Heart right ventricle (tissue), 16 donors: ENCODE results near the gene NTRK1. TPM values are rescaled to one million over a fixed set of nuclear protein-coding genes. Genes with fewer than 3 reads are reported as not detected.

Source experiments
- ATAC-seq, 8 donors: fragments of 200-7000 bp; cut with Tn5 transposase; one replicate each; pipeline ENCODE4 v1.9.1; 2020; ENCODE audit warnings: mild to moderate bottlenecking in 8 of 8, moderate library complexity in 8 of 8, moderate number of reproducible peaks in 1 of 8
- DNase-seq, 2 donors: peaks; one replicate each; pipeline ENCODE4 v3.0.0-alpha.2; 2020
- H3K27ac ChIP-seq, 10 donors: fragments of 200-600 bp; sonication (generic) in 2 of 10; one replicate each; pipeline versions ENCODE4 v1.5.0 to v1.8.0; 2020 to 2022; ENCODE audit warnings: mild to moderate bottlenecking in 3 of 10
- H3K27me3 ChIP-seq, 7 donors: fragments of 200-600 bp; one replicate each; pipeline ENCODE4 v1.8.0; 2021 to 2022; ENCODE audit warnings: mild to moderate bottlenecking in 2 of 7
- H3K36me3 ChIP-seq, 9 donors: fragments of 200-600 bp; sonication (generic) in 1 of 9; one replicate each; pipeline versions ENCODE4 v1.5.0 to v1.8.0; 2020 to 2022; ENCODE audit warnings: mild to moderate bottlenecking in 2 of 9
- H3K4me1 ChIP-seq, 9 donors: fragments of 200-600 bp; sonication (generic) in 1 of 9; one replicate each; pipeline versions ENCODE4 v1.5.0 to v1.8.0; 2020 to 2022; ENCODE audit warnings: mild to moderate bottlenecking in 4 of 9
- H3K4me3 ChIP-seq, 10 donors: fragments of 200-600 bp; sonication (generic) in 2 of 10; one replicate each; pipeline versions ENCODE4 v1.5.0 to v1.8.0; 2020 to 2022; ENCODE audit warnings: mild to moderate bottlenecking in 7 of 10, moderate library complexity in 2 of 10
- H3K9me3 ChIP-seq, 11 donors: fragments of 200-600 bp in 10 of 11; sonication (generic) in 2 of 11; one replicate each; pipeline versions ENCODE4 v1.5.0 to v1.8.0; 2013 to 2022; ENCODE audit warnings: mild to moderate bottlenecking in 2 of 11, control low read depth in 1 of 11, moderate library complexity in 1 of 11
- CTCF ChIP-seq, 9 donors: fragments of 200-600 bp; sonication (generic) in 2 of 9; IDR thresholded peaks; one replicate each; pipeline versions ENCODE4 v1.5.0 to v1.8.0; 2021 to 2022; ENCODE audit warnings: antibody characterized with exemption in 9 of 9, mild to moderate bottlenecking in 5 of 9, moderate library complexity in 1 of 9
- WGBS, 2 donors: extraction: QIAGEN DNeasy Blood & Tissue Kit; methylation state at CpG; one replicate each; pipeline ENCODE4 v1.1.7; 2013; ENCODE audit warnings: inconsistent platforms in 1 of 2; 5-methylcytosine and 5-hydroxymethylcytosine counted together
- intact Hi-C, 10 donors: fragments of 100-400 bp; cut with DNase I; formaldehyde crosslinking; loops; one replicate each; pipeline versions ENCODE4 v1.11.1 to v1.14.2; 2022
- polyA plus RNA-seq, 2 donors: library from polyadenylated mRNA; stranded (reverse); fragments of 200-250 nt; gene quantifications; one replicate each; pipeline ENCODE4 v1.2.3, GENCODE V29; 2013
- total RNA-seq, 10 donors: library from RNA; stranded (reverse); fragmentation: NEBNext Ultra II Directional in 3 of 10; extraction: Animal tissue kit (Norgen Biotek cat#: 25700) in 3 of 10; gene quantifications; one replicate each; pipeline versions ENCODE4 v1.2.1 to v1.2.4, GENCODE V29; 2021 to 2023
- donor health status: Arrhythmogenic right ventricular cardiomyopathy.
- donor health status: ischemic (EF 13 %, LVEDD 7.1; RV severe dilation, severe dysfunction).
- donor health status: healthy with polysubstance abuse.
- donor health status: DM: no; HTN: yes; CAD: no.
- donor health status: DM: no; HTN: no; CAD: no.
- donor health status: ischemic (EF 25% LVEDD 6.9; RV normal size, moderate dysfunction).
- donor health status: ischemic (EF 25% LVEDD 5.7; RV mildly dilated, moderate dysfunction).
- donor health status: healthy.
- donor health status: DM: yes; HTN: yes; CAD: no.
- donor health status: Ischemic cardiomyopathy.
- donor health status: ischemic (EF 35%, LVEDD 5.7; RV mildly dilated, moderate dysfunction).
- donor health status: nonischemic (EF 11% LVEDD 7.7; RV severe dilation, severe dysfunction).
- donor health status: DM: yes; HTN: yes; CAD: no.
- donor health status: PGD.
- donor health status: ischemic (EF 29% LVEDD 5.4; RV normal size, mild dysfunction).
- donor health status: nonischemic (EF 23%, LVEDD 6.1; RV moderate dilation, normal function).

The NTRK1 gene
- total and polyA plus RNA-seq, 12 donors, result 0.15 to 3.7 (median 0.69) TPM

DNA sequence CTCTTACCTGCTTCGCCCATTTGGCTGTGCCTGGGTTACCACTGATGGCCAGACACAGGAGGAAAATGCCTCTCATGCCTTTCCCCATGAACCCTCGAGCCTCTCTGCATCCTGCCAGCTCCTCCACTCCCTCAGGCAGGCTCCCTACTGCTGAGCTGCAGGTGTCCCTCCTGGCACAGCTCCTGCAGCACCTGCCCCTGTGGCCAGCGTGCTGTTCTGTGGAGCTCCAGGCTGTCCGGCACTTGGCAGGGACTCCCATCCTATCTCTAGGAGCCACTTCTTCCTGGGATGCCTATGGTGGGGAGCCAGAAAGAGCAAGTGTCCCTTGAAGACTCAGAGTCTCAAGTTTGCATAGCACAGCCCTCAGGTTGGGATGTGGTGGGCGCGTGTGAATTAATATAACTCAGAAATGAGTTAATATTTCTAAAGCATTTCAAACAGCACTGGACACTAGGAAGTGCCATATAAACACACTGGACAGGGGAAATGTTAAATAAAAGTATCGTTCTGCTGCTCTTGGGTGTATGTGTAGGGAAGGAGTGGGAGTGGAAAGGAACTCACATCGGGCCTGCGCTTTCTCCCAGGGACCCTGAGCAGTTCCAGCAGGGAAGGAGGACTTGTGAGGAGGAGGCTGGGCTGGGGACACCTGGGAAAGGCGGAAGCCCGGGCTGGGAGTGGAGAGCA, 62.5 kb downstream of the NTRK1 start:
- 11 to 20% methylated on average over 11 of the region's 11 CpGs for WGBS, 2 donors
- no peak for ATAC-seq
- intact Hi-C loops, result loop anchor here in 4 of 10 donors (10.0 kb wide), 5 partner anchors 78 to 238 kb away; partner anchors contain the start of genes ISG20L2 (in 1 of the 4) and METTL25B (in 1 of the 4)
- Histone ChIP-seq H3K36me3 (peaks cover 0 to 4% (median 0%) of the 10 kb centered on the region in 9 donors), H3K4me1 (peaks cover 14 to 42% (median 33%) of the 10 kb centered on the region in 9 donors), H3K27me3 (peaks cover 27 to 91% (median 77%) of the 10 kb centered on the region in 7 donors), H3K27ac (no peak overlapping the region), H3K4me3 (peak overlapping the region in 1 of 10 donors; percentile 27), H3K9me3 (peaks cover 0 to 6% (median 0%) of the 10 kb centered on the region in 11 donors)
- DNase-seq, result no peak
- no peak for TF ChIP-seq CTCF (IDR thresholded peaks at IDR 0.05)

DNA sequence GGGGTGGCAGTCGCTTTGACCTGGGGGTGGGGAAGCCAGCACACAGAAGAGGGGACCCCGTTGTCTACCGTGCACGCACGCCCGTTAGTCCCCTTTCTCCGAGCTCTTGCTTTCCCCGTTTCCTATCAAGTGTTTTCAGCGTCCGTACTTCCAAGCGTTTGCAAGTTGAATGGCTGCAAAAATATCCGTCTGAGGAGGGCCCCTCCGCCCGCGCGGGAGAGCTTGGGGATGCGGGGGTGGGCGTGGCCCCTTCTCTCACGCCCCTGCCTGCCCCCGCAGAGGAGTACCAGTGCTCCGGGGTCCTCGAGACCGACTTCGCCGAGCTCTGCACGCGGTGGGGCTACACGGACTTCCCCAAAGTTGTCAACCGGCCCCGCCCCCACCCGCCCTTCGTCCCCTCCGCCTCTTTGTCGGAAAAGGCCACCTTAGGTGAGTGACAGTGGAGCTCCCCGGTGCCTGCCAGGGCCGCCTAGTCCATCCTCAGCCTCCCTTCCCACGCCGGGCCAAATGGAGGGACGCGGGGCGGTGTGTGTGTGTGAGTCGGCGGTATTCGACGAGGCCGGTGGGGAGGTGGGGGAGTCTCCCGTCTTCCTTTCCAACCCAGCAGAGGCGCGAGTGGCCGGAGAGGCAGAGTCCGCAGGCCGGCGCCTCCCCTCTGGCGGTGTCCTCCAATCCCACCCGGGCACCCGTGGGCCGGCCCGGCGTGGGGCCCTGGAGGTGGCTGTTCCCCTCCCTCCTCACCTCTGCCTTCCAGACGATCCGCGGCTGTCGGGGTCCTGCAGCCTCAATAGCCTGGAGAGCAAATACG, 63.2 kb downstream of the NTRK1 start:
- Histone ChIP-seq H3K4me3 (peak overlapping the region in 5 of 10 donors; percentile 5 to 27 (median 14)), H3K27ac (no peak overlapping the region), H3K27me3 (peaks cover 27 to 95% (median 81%) of the 10 kb centered on the region in 7 donors), H3K4me1 (peaks cover 14 to 42% (median 33%) of the 10 kb centered on the region in 9 donors), H3K9me3 (no peaks in the 10 kb centered on the region), H3K36me3 (no peaks in the 10 kb centered on the region)
- WGBS, 2 donors, result 1 to 4% methylated on average over 58 to 64 of the region's 64 CpGs
- ATAC-seq (no peak), DNase-seq (no peak)
- intact Hi-C loops, result loop anchor here in 4 of 10 donors (10.0 kb wide), 5 partner anchors 79 to 239 kb away; partner anchors contain the start of genes ISG20L2 (in 1 of the 4) and METTL25B (in 1 of the 4)
- no peak for TF ChIP-seq CTCF (IDR thresholded peaks at IDR 0.05)

DNA sequence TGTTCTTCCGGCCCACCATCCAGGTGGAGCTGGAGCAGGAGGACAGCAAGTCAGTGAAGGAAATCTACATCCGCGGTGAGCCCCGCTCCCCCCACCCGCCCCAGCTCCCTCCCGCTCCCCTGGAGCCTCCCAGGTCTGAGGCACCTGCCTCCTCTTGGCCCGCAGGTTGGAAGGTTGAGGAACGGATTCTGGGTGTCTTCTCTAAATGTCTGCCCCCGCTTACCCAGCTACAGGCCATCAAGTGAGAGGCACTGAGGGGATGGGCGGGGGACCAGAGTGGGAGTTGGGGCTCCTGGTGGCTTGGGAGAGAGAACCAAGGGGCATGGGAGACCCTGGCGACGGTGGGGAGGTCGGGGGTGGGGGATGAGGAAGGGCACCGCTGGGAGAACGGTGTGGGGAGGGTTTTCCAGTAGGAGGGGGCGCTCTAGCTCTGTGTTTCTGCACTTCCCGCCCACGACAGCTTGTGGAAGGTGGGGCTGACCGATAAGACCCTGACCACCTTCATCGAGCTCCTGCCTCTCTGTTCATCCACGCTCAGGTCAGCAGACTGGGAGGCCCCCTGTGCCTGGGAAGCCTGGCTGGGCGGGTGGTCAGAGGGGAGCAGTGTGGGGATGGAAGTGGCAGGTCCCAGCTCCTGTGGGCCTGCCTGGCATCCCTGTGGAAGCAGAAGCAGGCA, 64.0 kb downstream of the NTRK1 start:
- no peak for TF ChIP-seq CTCF (IDR thresholded peaks at IDR 0.05)
- H3K27me3 ChIP-seq, result peaks cover 27 to 97% (median 88%) of the 10 kb centered on the region in 7 donors
- WGBS, 2 donors, result 39% methylated on average over 22 of the region's 22 CpGs
- H3K36me3 ChIP-seq, result no peaks in the 10 kb centered on the region
- DNase-seq, result no peak
- peaks cover 14 to 42% (median 33%) of the 10 kb centered on the region in 9 donors for H3K4me1 ChIP-seq
- intact Hi-C loops, result loop anchor here in 6 of 10 donors (5.0 to 10.0 kb wide), 9 partner anchors 32 to 240 kb away; partner anchors contain the start of genes ISG20L2 (in 1 of the 6), METTL25B (in 1 of the 6) and PEAR1 (in 1 of the 6)
- no peak for ATAC-seq
- H3K9me3 ChIP-seq, result no peaks in the 10 kb centered on the region
- H3K27ac ChIP-seq, result no peak overlapping the region
- peak overlapping the region in 1 of 10 donors; percentile 19 for H3K4me3 ChIP-seq
